WTC11 (cell line): Measurements from ENCODE around the gene KRTAP5-11.

Experiments
- FOXP1 ChIP-seq: sonication (generic); formaldehyde crosslinking; IDR thresholded peaks from 2 replicates; pipeline ENCODE4 v1.8.0; 2022; ENCODE audit warnings: missing genetic modification reagents, mild to moderate bottlenecking, moderate library complexity, borderline replicate concordance
- GTF2I ChIP-seq: fragments of 250-450 bp; sonication (Bioruptor Pico); conservative IDR thresholded peaks from 2 replicates; pipeline ENCODE4 v1.4.0; 2021; ENCODE audit warnings: mild to moderate bottlenecking
- TF ChIP-seq, protein P1 (sequence below): fragments of 200-600 bp; IDR thresholded peaks from 2 replicates; pipeline ENCODE4 v1.8.0; 2022; ENCODE audit warnings: antibody characterized with exemption
- TF ChIP-seq, protein P2 (sequence below): sonication (generic); formaldehyde crosslinking; IDR thresholded peaks from 2 replicates; pipeline ENCODE4 v1.8.0; 2022; ENCODE audit warnings: mild to moderate bottlenecking, missing genetic modification reagents
- TF ChIP-seq, protein P3 (sequence below): sonication (generic); formaldehyde crosslinking; IDR thresholded peaks from 2 replicates; pipeline ENCODE4 v1.8.1; 2023; ENCODE audit warnings: mild to moderate bottlenecking, moderate library complexity, missing genetic modification reagents
- TF ChIP-seq, protein P4 (sequence below): sonication (generic); formaldehyde crosslinking; IDR thresholded peaks from 2 replicates; pipeline ENCODE4 v1.8.1; 2022; ENCODE audit warnings: missing genetic modification reagents, borderline replicate concordance

DNA sequence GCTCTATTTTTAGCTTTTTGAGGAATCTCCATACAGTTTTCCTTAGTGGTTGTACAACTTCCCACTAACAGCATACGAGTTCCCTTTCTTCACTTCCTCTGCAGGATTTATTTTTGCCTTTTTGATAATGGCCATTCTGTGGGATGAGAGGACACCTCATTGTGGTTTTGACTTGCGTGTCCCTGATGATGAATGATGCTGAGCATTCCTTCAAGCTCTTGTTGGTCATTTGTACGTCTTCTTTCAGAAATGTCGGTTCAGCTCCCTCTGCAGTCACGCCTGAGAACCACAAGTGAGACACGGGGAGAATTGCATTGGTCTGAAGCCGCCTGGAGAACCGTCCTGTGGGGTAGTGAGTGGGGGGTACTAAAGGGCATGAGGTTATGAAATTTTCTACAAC is 19.3 kb downstream of the KRTAP5-11 start:
- no peak for TF ChIP-seq FOXP1
- TF ChIP-seq, protein P1, sequence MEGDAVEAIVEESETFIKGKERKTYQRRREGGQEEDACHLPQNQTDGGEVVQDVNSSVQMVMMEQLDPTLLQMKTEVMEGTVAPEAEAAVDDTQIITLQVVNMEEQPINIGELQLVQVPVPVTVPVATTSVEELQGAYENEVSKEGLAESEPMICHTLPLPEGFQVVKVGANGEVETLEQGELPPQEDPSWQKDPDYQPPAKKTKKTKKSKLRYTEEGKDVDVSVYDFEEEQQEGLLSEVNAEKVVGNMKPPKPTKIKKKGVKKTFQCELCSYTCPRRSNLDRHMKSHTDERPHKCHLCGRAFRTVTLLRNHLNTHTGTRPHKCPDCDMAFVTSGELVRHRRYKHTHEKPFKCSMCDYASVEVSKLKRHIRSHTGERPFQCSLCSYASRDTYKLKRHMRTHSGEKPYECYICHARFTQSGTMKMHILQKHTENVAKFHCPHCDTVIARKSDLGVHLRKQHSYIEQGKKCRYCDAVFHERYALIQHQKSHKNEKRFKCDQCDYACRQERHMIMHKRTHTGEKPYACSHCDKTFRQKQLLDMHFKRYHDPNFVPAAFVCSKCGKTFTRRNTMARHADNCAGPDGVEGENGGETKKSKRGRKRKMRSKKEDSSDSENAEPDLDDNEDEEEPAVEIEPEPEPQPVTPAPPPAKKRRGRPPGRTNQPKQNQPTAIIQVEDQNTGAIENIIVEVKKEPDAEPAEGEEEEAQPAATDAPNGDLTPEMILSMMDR = no peak; the same call in 1 of the 2 replicates
- TF ChIP-seq, protein P2, sequence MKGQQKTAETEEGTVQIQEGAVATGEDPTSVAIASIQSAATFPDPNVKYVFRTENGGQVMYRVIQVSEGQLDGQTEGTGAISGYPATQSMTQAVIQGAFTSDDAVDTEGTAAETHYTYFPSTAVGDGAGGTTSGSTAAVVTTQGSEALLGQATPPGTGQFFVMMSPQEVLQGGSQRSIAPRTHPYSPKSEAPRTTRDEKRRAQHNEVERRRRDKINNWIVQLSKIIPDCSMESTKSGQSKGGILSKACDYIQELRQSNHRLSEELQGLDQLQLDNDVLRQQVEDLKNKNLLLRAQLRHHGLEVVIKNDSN (CRISPR knock-in tag) = no peak
- TF ChIP-seq GTF2I (CRISPR knock-in tag) = no peak
- TF ChIP-seq, protein P3, sequence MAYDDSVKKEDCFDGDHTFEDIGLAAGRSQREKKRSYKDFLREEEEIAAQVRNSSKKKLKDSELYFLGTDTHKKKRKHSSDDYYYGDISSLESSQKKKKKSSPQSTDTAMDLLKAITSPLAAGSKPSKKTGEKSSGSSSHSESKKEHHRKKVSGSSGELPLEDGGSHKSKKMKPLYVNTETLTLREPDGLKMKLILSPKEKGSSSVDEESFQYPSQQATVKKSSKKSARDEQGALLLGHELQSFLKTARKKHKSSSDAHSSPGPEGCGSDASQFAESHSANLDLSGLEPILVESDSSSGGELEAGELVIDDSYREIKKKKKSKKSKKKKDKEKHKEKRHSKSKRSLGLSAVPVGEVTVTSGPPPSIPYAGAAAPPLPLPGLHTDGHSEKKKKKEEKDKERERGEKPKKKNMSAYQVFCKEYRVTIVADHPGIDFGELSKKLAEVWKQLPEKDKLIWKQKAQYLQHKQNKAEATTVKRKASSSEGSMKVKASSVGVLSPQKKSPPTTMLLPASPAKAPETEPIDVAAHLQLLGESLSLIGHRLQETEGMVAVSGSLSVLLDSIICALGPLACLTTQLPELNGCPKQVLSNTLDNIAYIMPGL (CRISPR knock-in tag) = no peak
- TF ChIP-seq, protein P4, sequence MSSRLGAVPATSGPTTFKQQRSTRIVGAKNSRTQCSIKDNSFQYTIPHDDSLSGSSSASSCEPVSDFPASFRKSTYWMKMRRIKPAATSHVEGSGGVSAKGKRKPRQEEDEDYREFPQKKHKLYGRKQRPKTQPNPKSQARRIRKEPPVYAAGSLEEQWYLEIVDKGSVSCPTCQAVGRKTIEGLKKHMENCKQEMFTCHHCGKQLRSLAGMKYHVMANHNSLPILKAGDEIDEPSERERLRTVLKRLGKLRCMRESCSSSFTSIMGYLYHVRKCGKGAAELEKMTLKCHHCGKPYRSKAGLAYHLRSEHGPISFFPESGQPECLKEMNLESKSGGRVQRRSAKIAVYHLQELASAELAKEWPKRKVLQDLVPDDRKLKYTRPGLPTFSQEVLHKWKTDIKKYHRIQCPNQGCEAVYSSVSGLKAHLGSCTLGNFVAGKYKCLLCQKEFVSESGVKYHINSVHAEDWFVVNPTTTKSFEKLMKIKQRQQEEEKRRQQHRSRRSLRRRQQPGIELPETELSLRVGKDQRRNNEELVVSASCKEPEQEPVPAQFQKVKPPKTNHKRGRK (CRISPR knock-in tag) = no peak
